ENCODE measurements around the gene TSPAN10. TPM values are rescaled to one million over a fixed set of nuclear protein-coding genes. Genes with fewer than 3 reads are reported as not detected.

TSPAN10 gene
- total RNA-seq, 4 donors from 2014 or later = 0.19 to 2.1 (median 0.72) TPM; not detected in 1

Small RNA genes lying within 50 kb of the gene (small RNA-seq; reads per million reads assigned to genes)
- gene MIR6786 = 0.09 to 0.54 (median 0.18) reads per million in 4 donors

Other genes starting within 250 kb of the TSPAN10 start
- gene BAHCC1, start 241.7 kb upstream of the TSPAN10 start, total RNA-seq = 10 to 100 TPM in 1 of 4 donors, 1 to 10 TPM in 3; 3.8 to 10.6 (median 5.4) TPM
- 1,000 to 10,000 TPM; 3,349 to 6,664 (median 4,433) TPM for gene ACTG1, start 124.4 kb upstream of the TSPAN10 start, total RNA-seq
- 1 to 10 TPM in 3 of 4 donors, not detected in 1; 1.1 to 2.3 (median 1.8) TPM for gene FSCN2, start 108.8 kb upstream of the TSPAN10 start, total RNA-seq
- 10 to 100 TPM; 17.3 to 32.2 (median 26.1) TPM for gene FAAP100, start 84.8 kb upstream of the TSPAN10 start, total RNA-seq
- 10 to 100 TPM; 49.0 to 80.9 (median 62.4) TPM for gene NPLOC4, start 84 bp upstream of the TSPAN10 start, total RNA-seq
- not detected for gene PDE6G, start 19.3 kb downstream of the TSPAN10 start, total RNA-seq
- 10 to 100 TPM; 17.6 to 54.5 (median 37.4) TPM for gene OXLD1, start 29.4 kb downstream of the TSPAN10 start, total RNA-seq
- 10 to 100 TPM; 18.2 to 25.6 (median 21.4) TPM for gene CCDC137, start 29.5 kb downstream of the TSPAN10 start, total RNA-seq
- 10 to 100 TPM; 19.1 to 34.3 (median 27.9) TPM for gene ARL16, start 46.6 kb downstream of the TSPAN10 start, total RNA-seq
- 10 to 100 TPM; 48.2 to 86.8 (median 84.0) TPM for gene HGS, start 46.8 kb downstream of the TSPAN10 start, total RNA-seq
- gene MRPL12, start 66.2 kb downstream of the TSPAN10 start, total RNA-seq = 100 to 1,000 TPM in 1 of 4 donors, 10 to 100 TPM in 3; 69.6 to 115 (median 79.9) TPM
- 10 to 100 TPM; 23.3 to 49.3 (median 37.1) TPM for gene SLC25A10, start 75.1 kb downstream of the TSPAN10 start, total RNA-seq
- gene GCGR, start 167.0 kb downstream of the TSPAN10 start, total RNA-seq = not detected
- 10 to 100 TPM in 3 of 4 donors, 1 to 10 TPM in 1; 8.7 to 28.0 (median 13.2) TPM for gene MCRIP1, start 196.1 kb downstream of the TSPAN10 start, total RNA-seq
- gene PPP1R27, start 197.9 kb downstream of the TSPAN10 start, total RNA-seq = not detected
- 1,000 to 10,000 TPM in 3 of 4 donors, 100 to 1,000 TPM in 1; 459 to 2,191 (median 1,569) TPM for gene P4HB, start 223.3 kb downstream of the TSPAN10 start, total RNA-seq
- gene ARHGDIA, start 234.1 kb downstream of the TSPAN10 start, total RNA-seq = 100 to 1,000 TPM; 166 to 239 (median 176) TPM